ENCODE measurements around the gene PCSK9. TPM values are rescaled to one million over a fixed set of nuclear protein-coding genes. Genes with fewer than 3 reads are reported as not detected.
"Not testable (repeated sequence)": the region's sequence is repeated elsewhere in the genome, so short reads cannot be mapped to it uniquely, and the experiment has no call there.

Gene PCSK9
- total and polyA plus RNA-seq, 2 of the 13 experiments (the other 11 are each of a cell fraction or from before 2014, with no cell fraction given) = 33.3 to 80.5 TPM

DNA sequence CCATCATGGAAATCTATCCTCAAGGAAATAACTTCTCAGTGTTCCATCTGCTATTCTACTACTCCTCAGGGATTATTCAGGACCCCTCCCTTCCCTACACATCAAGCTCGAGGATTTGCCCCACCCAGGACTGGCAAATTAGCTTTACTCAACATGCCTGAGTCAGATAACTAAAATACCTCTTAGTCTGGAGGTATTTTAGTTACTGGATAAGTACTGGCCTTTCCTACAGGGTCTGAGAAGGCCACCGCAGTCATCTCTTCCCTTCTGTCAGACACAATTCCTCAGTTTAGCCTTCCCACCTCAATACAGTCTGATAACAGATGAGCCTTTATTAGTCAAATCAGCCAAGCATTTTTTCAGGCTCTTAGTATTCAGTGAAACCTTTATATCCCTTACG is 12.7 kb upstream of the PCSK9 start:
- H2AFZ ChIP-seq (ENCODE audit: low read length); H3K79me2 ChIP-seq (ENCODE audit: insufficient read depth, low read length); H4K20me1 ChIP-seq (ENCODE audit: insufficient read depth, low read length); H3K36me3 ChIP-seq (replicated peaks in 1 of 2; ENCODE audit: control insufficient read depth in 1 of 2, insufficient read depth in 2 of 2, low read length in 2 of 2); CTCF ChIA-PET (ENCODE audit: low intra/inter-chr PET ratio, low total read pairs); H3K4me3 ChIP-seq (replicated peaks in 1 of 3; ENCODE audit: insufficient read depth in 1 of 3, low read depth in 2 of 3, low read length in 3 of 3); H3K9me3 ChIP-seq (ENCODE audit: low read length); H3K27ac ChIP-seq (ENCODE audit: extremely low read length, insufficient read depth, low read length); POLR2A ChIA-PET; FAIRE-seq; in situ Hi-C loops (cut with HindIII; ENCODE audit: extremely low pct_ligation_motif_present, low pct_unique_long_range_greater_than_20kb); ATAC-seq; H3K9ac ChIP-seq (ENCODE audit: insufficient read depth, low read depth, low read length); H3K4me1 ChIP-seq (ENCODE audit: insufficient read depth, low read length); BruUV-seq (replicated peaks); H3K4me2 ChIP-seq (ENCODE audit: low read depth, low read length); DNase-seq (ENCODE audit: low spot score); intact Hi-C loops (cut with micrococcal nuclease; ENCODE audit: unreplicated experiment): not testable (repeated sequence)
- peaks cover 0 to 12% of the 10 kb centered on the region in 2 experiments; a peak in 2 of 5 replicates for H3K27me3 ChIP-seq (ENCODE audit: control insufficient read depth in 1 of 2, insufficient read depth in 2 of 2, low read length in 2 of 2)
- 47% methylated on average over 3 of the region's 3 CpGs for WGBS (ENCODE audit: low lambda C conversion rate)

DNA sequence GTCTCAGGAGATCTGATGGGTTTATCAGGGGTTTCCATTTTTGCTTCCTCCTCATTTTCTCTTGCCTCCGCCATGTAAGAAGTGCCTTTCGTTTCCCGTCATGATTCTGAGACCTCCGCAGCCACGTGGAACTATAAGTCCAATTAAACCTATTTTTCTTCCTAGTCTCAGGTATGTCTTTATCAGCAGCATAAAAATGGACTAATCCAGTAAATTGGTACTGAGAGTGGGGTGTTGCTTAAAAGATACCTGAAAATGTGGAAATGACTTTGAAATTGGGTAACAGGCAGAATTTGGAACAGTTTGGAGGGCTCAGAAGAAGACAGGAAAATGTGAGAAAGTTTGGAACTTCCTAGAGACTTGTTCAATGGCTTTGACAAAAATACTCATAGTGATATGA is 8.2 kb upstream of the PCSK9 start:
- in situ Hi-C loops (cut with HindIII; ENCODE audit: extremely low pct_ligation_motif_present, low pct_unique_long_range_greater_than_20kb); H3K9ac ChIP-seq (ENCODE audit: insufficient read depth, low read depth, low read length); H4K20me1 ChIP-seq (ENCODE audit: insufficient read depth, low read length); H3K36me3 ChIP-seq (replicated peaks in 1 of 2; ENCODE audit: control insufficient read depth in 1 of 2, insufficient read depth in 2 of 2, low read length in 2 of 2); BruUV-seq (replicated peaks); intact Hi-C loops (cut with micrococcal nuclease; ENCODE audit: unreplicated experiment); H3K79me2 ChIP-seq (ENCODE audit: insufficient read depth, low read length); H3K9me3 ChIP-seq (ENCODE audit: low read length); ATAC-seq; H2AFZ ChIP-seq (ENCODE audit: low read length); H3K4me3 ChIP-seq (replicated peaks in 1 of 3; ENCODE audit: insufficient read depth in 1 of 3, low read depth in 2 of 3, low read length in 3 of 3); H3K4me2 ChIP-seq (ENCODE audit: low read depth, low read length); CTCF ChIA-PET (ENCODE audit: low intra/inter-chr PET ratio, low total read pairs); H3K27ac ChIP-seq (ENCODE audit: extremely low read length, insufficient read depth, low read length); POLR2A ChIA-PET; FAIRE-seq; DNase-seq (ENCODE audit: low spot score): not testable (repeated sequence)
- peaks cover 0 to 20% of the 10 kb centered on the region in 2 experiments; a peak in 3 of 5 replicates for H3K27me3 ChIP-seq (ENCODE audit: control insufficient read depth in 1 of 2, insufficient read depth in 2 of 2, low read length in 2 of 2)
- WGBS (ENCODE audit: low lambda C conversion rate) = 95% methylated on average over 5 of the region's 5 CpGs
- peaks cover 41% of the 10 kb centered on the region for H3K4me1 ChIP-seq (ENCODE audit: insufficient read depth, low read length)

- peak overlapping the region in 1 of 3 experiments; percentile 34; a peak in 1 of 6 replicates for H3K4me3 ChIP-seq (replicated peaks in 1 of 3; ENCODE audit: insufficient read depth in 1 of 3, low read depth in 2 of 3, low read length in 3 of 3)
- H3K27me3 ChIP-seq (ENCODE audit: control insufficient read depth in 1 of 2, insufficient read depth in 2 of 2, low read length in 2 of 2) = peaks cover 0 to 20% of the 10 kb centered on the region in 2 experiments; a peak in 3 of 5 replicates
- BruUV-seq (replicated peaks) = no TSS peak
- FAIRE-seq (no peak), ATAC-seq (peak; percentile 9; the same call in 2 of the 3 replicates), DNase-seq (ENCODE audit: low spot score) (no peak)
- H3K36me3 ChIP-seq (replicated peaks in 1 of 2; ENCODE audit: control insufficient read depth in 1 of 2, insufficient read depth in 2 of 2, low read length in 2 of 2) = no peaks in the 10 kb centered on the region
- no peaks in the 10 kb centered on the region for H3K9me3 ChIP-seq (ENCODE audit: low read length)
- H3K79me2 ChIP-seq (ENCODE audit: insufficient read depth, low read length) = no peaks in the 10 kb centered on the region
- intact Hi-C loops (cut with micrococcal nuclease; ENCODE audit: unreplicated experiment) (no loop called here), in situ Hi-C loops (cut with HindIII; ENCODE audit: extremely low pct_ligation_motif_present, low pct_unique_long_range_greater_than_20kb) (no loop called here)
- H3K4me1 ChIP-seq (ENCODE audit: insufficient read depth, low read length) = peaks cover 59% of the 10 kb centered on the region
- POLR2A ChIA-PET = interaction anchor here (1.4 kb wide), 1 partner anchor 11 kb away, joined by 5 read pairs; no protein-coding TSS in a partner anchor
- no peak overlapping the region for H3K27ac ChIP-seq (ENCODE audit: extremely low read length, insufficient read depth, low read length)
- peak overlapping the region; percentile 64 for H3K4me2 ChIP-seq (ENCODE audit: low read depth, low read length)
- TF ChIP-seq SMYD3 (CRISPR knock-in tag; IDR thresholded peaks at IDR 0.05) = no peak
- H2AFZ ChIP-seq (ENCODE audit: low read length) = no peak overlapping the region
- H4K20me1 ChIP-seq (ENCODE audit: insufficient read depth, low read length) = no peaks in the 10 kb centered on the region
- H3K9ac ChIP-seq (ENCODE audit: insufficient read depth, low read depth, low read length) = no peak overlapping the region
- CTCF ChIA-PET (ENCODE audit: low intra/inter-chr PET ratio, low total read pairs) = no interaction called here
- 52% methylated on average over 7 of the region's 7 CpGs for WGBS (ENCODE audit: low lambda C conversion rate)
Measured at GRCh38 chr1:55033265-55033614, 6.1 kb upstream of the PCSK9 start.
